Gastroesophageal sphincter (tissue), 3 donors: Measurements from ENCODE around the gene DCUN1D1.

ENCODE experiments used
- EP300 ChIP-seq: sonication (generic); formaldehyde crosslinking; IDR thresholded peaks from one replicate; pipeline ENCODE4 v1.6.1; 2017; ENCODE audit warnings: antibody characterized with exemption, mild to moderate bottlenecking
- TF ChIP-seq, protein P1 (sequence below), 4 experiments: fragments of 200-600 bp in 2 of 4; fragments of 450-650 bp in 2 of 4; sonication (generic) in 1 of 4; IDR thresholded peaks; one replicate each; pipeline ENCODE4 v1.5.1; 2017 to 2019; ENCODE audit warnings: antibody characterized with exemption in 4 of 4, mild to moderate bottlenecking in 2 of 4, moderate library complexity in 2 of 4

DNA sequence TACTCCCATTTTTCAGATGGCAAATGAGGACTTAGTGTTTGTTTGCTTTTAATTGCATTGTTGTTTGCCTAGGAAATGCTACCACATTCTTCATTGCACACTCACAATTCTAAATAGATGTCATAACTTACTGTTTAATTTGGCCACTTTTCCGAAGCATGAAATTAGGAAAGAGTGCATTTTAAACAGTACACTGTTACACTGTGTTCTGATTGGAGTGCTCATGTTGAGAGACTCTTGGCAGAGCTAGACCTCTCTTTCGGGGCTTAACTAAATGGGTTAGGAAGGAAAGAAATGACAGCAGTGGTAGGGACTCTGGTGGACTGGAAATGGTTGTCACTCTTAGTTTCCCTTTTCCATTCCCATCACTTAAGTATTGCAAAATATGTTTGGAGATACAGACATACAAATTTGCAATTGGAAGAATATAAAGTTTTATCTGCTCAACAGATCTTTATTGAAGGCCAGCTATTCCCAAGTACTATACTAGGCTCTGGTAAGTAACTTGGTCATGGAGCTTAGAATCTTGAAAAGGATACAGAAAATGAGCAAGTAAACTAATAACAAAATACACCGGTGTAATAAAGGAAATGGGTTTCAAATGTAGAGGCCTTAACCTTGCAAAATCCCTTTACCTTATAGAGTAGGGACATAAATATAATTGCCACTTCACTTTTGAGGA lies 90.2 kb downstream of the DCUN1D1 start:
- TF ChIP-seq, protein P1, sequence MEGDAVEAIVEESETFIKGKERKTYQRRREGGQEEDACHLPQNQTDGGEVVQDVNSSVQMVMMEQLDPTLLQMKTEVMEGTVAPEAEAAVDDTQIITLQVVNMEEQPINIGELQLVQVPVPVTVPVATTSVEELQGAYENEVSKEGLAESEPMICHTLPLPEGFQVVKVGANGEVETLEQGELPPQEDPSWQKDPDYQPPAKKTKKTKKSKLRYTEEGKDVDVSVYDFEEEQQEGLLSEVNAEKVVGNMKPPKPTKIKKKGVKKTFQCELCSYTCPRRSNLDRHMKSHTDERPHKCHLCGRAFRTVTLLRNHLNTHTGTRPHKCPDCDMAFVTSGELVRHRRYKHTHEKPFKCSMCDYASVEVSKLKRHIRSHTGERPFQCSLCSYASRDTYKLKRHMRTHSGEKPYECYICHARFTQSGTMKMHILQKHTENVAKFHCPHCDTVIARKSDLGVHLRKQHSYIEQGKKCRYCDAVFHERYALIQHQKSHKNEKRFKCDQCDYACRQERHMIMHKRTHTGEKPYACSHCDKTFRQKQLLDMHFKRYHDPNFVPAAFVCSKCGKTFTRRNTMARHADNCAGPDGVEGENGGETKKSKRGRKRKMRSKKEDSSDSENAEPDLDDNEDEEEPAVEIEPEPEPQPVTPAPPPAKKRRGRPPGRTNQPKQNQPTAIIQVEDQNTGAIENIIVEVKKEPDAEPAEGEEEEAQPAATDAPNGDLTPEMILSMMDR (IDR thresholded peaks at IDR 0.05) = no peak
- TF ChIP-seq EP300 = no peak
